ENCODE measurements around the gene ITGAL. TPM values are rescaled to one million over a fixed set of nuclear protein-coding genes. Genes with fewer than 3 reads are reported as not detected.
A peak's percentile ranks its signal among the peaks of the same experiment; 100 is the strongest.

Gene ITGAL
- total and polyA plus RNA-seq, 2 of the 13 experiments (the other 11 are each of a cell fraction or from before 2014, with no cell fraction given), result 0.86 to 1.2 TPM

GRCh38 chr16:30458561-30459394 is 13.8 kb upstream of the ITGAL start (continued):
- TF ChIP-seq MAFK (conservative IDR thresholded peaks at IDR 0.05 in 1 of 2, IDR thresholded peaks at IDR 0.05 in 1 of 2; ENCODE audit: low read length in 2 of 2), result no peak
- TF ChIP-seq ZNF280D (CRISPR knock-in tag; IDR thresholded peaks at IDR 0.05), result peak; percentile 83; the same call in 1 of the 2 replicates
- no peak for TF ChIP-seq ATF6 (CRISPR knock-in tag; conservative IDR thresholded peaks at IDR 0.05)
- TF ChIP-seq XBP1 (CRISPR knock-in tag; IDR thresholded peaks at IDR 0.05), result no peak
- peak; percentile 90; the same call in 1 of the 2 replicates for TF ChIP-seq HINFP (CRISPR knock-in tag; IDR thresholded peaks at IDR 0.05; ENCODE audit: low read depth)
- no peak for TF ChIP-seq ZFP62 (CRISPR knock-in tag; IDR thresholded peaks at IDR 0.05)
- peak; percentile 98 for TF ChIP-seq ZNF512B (CRISPR knock-in tag; IDR thresholded peaks at IDR 0.05; ENCODE audit: borderline replicate concordance)
- TF ChIP-seq ELF1 (CRISPR knock-in tag; IDR thresholded peaks at IDR 0.05), result 0 out of 2 replicates have a peak, but pooled peaks have one; percentile 35
- no peak for TF ChIP-seq RCOR2 (CRISPR knock-in tag; IDR thresholded peaks at IDR 0.05)
- TF ChIP-seq NCOR1 (IDR thresholded peaks at IDR 0.05; ENCODE audit: borderline replicate concordance, low read length), result peak; percentile 60
- no peak for TF ChIP-seq ZNF143 (CRISPR knock-in tag; IDR thresholded peaks at IDR 0.05)
- TF ChIP-seq HIVEP1 (CRISPR knock-in tag; IDR thresholded peaks at IDR 0.05), result peak; percentile 73
- 0 out of 2 replicates have a peak, but pooled peaks have one; percentile 30 for TF ChIP-seq ZSCAN30 (CRISPR knock-in tag; IDR thresholded peaks at IDR 0.05)
- TF ChIP-seq FIP1L1 (IDR thresholded peaks at IDR 0.05; ENCODE audit: borderline replicate concordance, insufficient read depth, low read depth, low read length), result no peak
- peak; percentile 54; the same call in 1 of the 2 replicates for TF ChIP-seq MYPOP (CRISPR knock-in tag; IDR thresholded peaks at IDR 0.05)
- no peak for TF ChIP-seq SETDB1 (CRISPR knock-in tag; IDR thresholded peaks at IDR 0.05; ENCODE audit: borderline replicate concordance)
